PFSK-1 (cell line): ENCODE results near the gene VPS37B.

Source experiments
- FOXP2 ChIP-seq: optimal IDR thresholded peaks from 2 replicates; pipeline ENCODE3; 2011; ENCODE audit warnings: borderline replicate concordance, control low read depth, inconsistent platforms; ENCODE audit not compliant: insufficient read depth; ENCODE audit errors: extremely low read length, extremely low read depth
- POLR2AphosphoS5 ChIP-seq: IDR thresholded peaks from 2 replicates; pipeline ENCODE4 v1.6.1; 2012; ENCODE audit warnings: low read depth, mild to moderate bottlenecking, control low read depth, low read length, moderate library complexity
- SIN3A ChIP-seq: IDR thresholded peaks from 2 replicates; pipeline ENCODE4 v1.6.1; 2012; ENCODE audit warnings: mild to moderate bottlenecking, low read length, moderate library complexity, borderline replicate concordance; ENCODE audit not compliant: insufficient read depth
- TAF1 ChIP-seq: IDR thresholded peaks from 2 replicates; pipeline ENCODE4 v1.6.1; 2012; ENCODE audit warnings: low read length, control low read depth, borderline replicate concordance; ENCODE audit not compliant: insufficient read depth
- TF ChIP-seq, protein P1 (sequence below), 2 experiments: IDR thresholded peaks; 2 replicates each; pipeline versions ENCODE4 v1.6.1 to v1.8.0; 2011 to 2012; ENCODE audit warnings: low read depth in 2 of 2, low read length in 2 of 2, control low read depth in 1 of 2, inconsistent platforms in 1 of 2, mild to moderate bottlenecking in 1 of 2, moderate library complexity in 1 of 2; ENCODE audit not compliant: insufficient read depth in 1 of 2

The VPS37B gene

DNA sequence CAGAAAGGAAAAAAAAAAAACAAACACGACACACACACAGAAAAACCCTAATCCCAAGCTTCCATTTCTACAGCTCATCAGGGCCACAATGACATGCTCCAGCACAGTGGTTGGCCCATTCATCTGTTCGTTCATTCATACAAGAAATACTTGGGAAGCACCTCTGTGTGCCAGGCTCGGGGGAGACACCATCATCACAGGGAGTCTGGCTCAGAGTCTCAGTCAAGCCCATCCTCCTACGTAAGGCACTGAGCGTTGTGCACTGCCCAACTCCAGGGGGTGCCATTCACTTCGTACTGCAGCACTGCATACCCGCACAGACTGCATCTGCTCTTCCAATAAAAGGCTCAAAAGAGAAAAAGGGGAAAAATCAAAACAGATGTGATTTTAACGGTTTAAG, 15.3 kb downstream of the VPS37B start:
- TF ChIP-seq, protein P1, sequence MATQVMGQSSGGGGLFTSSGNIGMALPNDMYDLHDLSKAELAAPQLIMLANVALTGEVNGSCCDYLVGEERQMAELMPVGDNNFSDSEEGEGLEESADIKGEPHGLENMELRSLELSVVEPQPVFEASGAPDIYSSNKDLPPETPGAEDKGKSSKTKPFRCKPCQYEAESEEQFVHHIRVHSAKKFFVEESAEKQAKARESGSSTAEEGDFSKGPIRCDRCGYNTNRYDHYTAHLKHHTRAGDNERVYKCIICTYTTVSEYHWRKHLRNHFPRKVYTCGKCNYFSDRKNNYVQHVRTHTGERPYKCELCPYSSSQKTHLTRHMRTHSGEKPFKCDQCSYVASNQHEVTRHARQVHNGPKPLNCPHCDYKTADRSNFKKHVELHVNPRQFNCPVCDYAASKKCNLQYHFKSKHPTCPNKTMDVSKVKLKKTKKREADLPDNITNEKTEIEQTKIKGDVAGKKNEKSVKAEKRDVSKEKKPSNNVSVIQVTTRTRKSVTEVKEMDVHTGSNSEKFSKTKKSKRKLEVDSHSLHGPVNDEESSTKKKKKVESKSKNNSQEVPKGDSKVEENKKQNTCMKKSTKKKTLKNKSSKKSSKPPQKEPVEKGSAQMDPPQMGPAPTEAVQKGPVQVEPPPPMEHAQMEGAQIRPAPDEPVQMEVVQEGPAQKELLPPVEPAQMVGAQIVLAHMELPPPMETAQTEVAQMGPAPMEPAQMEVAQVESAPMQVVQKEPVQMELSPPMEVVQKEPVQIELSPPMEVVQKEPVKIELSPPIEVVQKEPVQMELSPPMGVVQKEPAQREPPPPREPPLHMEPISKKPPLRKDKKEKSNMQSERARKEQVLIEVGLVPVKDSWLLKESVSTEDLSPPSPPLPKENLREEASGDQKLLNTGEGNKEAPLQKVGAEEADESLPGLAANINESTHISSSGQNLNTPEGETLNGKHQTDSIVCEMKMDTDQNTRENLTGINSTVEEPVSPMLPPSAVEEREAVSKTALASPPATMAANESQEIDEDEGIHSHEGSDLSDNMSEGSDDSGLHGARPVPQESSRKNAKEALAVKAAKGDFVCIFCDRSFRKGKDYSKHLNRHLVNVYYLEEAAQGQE (IDR thresholded peaks at IDR 0.05; ENCODE audit: insufficient read depth in 1 of 2, low read depth in 2 of 2, low read length in 2 of 2): no peak
- no peak for TF ChIP-seq FOXP2
- TF ChIP-seq POLR2AphosphoS5: no peak
- TF ChIP-seq SIN3A: no peak
- no peak for TF ChIP-seq TAF1

DNA sequence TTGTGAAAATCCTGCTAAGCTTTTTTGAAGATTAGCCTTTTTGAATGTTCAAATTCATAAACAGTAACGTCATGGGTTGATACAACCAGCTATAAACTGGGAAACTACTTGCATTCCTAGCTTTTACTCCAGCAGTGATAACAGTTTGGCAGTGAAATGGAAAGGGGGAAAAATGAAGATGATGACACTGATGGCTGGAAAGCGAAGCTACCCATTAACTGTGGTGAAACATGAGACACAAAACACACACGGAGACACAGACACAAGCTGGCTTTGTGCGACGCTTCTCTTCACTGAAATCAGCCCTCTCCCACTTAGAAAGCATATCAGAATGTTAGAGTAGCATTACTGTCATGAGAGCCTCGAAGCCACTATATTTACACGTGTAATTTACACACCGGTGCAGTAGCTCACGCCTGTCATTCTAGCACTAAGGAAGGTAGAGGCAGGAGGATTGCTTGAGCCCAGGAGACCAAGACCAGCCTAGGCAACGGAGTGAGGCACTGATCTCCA, 15.7 kb downstream of the VPS37B start:
- TF ChIP-seq POLR2AphosphoS5 (no peak), TAF1 (no peak), SIN3A (no peak), FOXP2 (no peak)
- TF ChIP-seq, protein P1 (IDR thresholded peaks at IDR 0.05; ENCODE audit: insufficient read depth in 1 of 2, low read depth in 2 of 2, low read length in 2 of 2): no peak

DNA sequence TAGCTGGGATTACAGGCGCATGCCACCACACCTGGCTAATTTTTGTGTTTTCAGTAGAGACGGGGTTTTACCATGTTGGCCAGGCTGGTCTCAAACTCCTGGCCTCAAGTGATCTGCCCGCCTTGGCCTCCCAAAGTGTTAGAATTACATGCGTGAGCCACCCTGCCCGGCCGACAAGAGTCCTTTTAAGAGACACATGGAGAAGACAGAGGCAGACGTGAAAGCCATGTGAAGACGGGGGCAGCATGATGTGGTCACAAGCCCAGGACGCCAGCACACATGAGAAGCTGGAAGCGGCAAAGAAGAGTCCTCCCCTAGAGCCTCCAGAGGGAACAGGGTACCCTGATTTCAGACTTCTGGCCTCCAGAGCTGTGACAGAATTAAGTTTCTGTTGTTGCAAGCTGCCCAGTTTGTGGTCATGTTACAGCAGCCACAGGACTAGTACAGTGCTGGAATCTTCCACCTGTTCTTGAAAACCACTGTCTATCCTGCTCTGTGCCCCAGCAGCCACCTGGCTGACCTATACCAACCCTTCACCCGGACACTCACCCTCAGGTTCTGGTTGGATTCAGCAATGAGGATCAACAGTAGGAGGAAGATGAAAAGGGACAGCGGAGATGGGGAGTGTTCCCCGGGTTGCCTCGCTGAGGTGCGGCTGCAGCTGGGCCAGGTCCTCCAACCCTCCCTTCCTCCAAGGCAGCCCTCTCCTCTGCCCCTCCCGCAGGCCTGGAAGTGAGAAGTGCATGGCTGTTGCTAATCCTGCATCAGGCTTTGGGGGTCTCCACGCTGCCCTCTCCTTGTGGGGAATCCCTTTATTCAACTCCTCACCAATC, 16.9 kb downstream of the VPS37B start:
- TF ChIP-seq SIN3A: no peak
- no peak for TF ChIP-seq POLR2AphosphoS5
- TF ChIP-seq FOXP2: no peak
- no peak for TF ChIP-seq TAF1
- TF ChIP-seq, protein P1 (IDR thresholded peaks at IDR 0.05; ENCODE audit: insufficient read depth in 1 of 2, low read depth in 2 of 2, low read length in 2 of 2): no peak

DNA sequence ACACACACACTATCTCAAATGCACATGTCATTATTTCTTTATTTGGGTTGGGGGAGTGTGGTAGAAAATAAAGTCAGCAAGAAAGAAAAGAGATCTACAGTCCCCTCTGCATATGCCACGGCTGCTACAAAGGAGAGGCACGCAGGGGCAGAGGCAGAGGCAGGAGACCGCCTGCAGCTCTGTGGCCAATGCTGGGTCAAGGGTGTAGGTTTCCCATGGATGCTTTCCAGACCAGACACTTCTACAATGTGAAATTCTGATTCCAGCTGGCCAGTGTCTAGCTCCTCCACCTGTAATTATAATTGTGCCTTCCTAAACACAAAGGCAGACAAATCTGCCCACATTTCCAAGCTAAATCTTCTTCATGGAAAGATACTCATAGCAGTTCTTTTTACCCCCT, 19.2 kb downstream of the VPS37B start:
- TF ChIP-seq TAF1: no peak
- no peak for TF ChIP-seq FOXP2
- TF ChIP-seq POLR2AphosphoS5: no peak
- TF ChIP-seq, protein P1 (IDR thresholded peaks at IDR 0.05; ENCODE audit: insufficient read depth in 1 of 2, low read depth in 2 of 2, low read length in 2 of 2): no peak
- TF ChIP-seq SIN3A: no peak
